Spleen (tissue), 11 donors: ENCODE measurements around the gene VANGL1. TPM values are rescaled to one million over a fixed set of nuclear protein-coding genes. Genes with fewer than 3 reads are reported as not detected.

ENCODE experiments used
- polyA plus RNA-seq, 3 donors: library from polyadenylated mRNA; stranded (reverse); fragments of 200-250 nt; gene quantifications; one replicate each; pipeline ENCODE4 v1.2.1, GENCODE V29; 2013
- small RNA-seq, 4 donors: library from RNA; depleted of rRNA; stranded (forward); fragments of <200 nt; gene quantifications; one replicate each; pipeline ENCODE3, GENCODE V24; 2016
- total RNA-seq, 7 donors: library from RNA; depleted of rRNA in 3 of 7; stranded (reverse); fragments of >200 nt in 3 of 7; fragmentation: NEBNext Ultra II Directional in 4 of 7; extraction: Animal tissue kit (Norgen Biotek cat#: 25700) in 4 of 7; gene quantifications; one replicate each; pipeline versions ENCODE4 v1.1.0 to v1.2.1, GENCODE V29; 2016 to 2021
- donor health status: healthy with polysubstance abuse.
- donor health status: DM: no; HTN: no; CAD: no; lungs with moderate emphysema.
- donor health status: DM: no; HTN: no; CAD: no.
- donor health status: Bipolar disorder and iron deficiency.
- donor health status: healthy.
- donor health status: DM: no; HTN: no; CAD: no.
- donor health status: DM: yes; HTN: yes; CAD: no.

VANGL1 gene
- total and polyA plus RNA-seq, 10 donors: 0.24 to 7.0 (median 4.3) TPM

Small RNA genes within 50 kb of the gene (small RNA-seq; reads per million reads assigned to genes)
- 0 to 0.30 (median 0.09) reads per million in 4 donors for gene RF00406
- gene RN7SL420P: 0 reads per million in 4 donors

Other genes starting within 250 kb of the VANGL1 start
- under 1 TPM; 0.24 to 0.93 (median 0.33) TPM for gene CASQ2, start 126.7 kb downstream of the VANGL1 start, total RNA-seq
- gene CASQ2, start 126.7 kb downstream of the VANGL1 start, polyA plus RNA-seq: under 1 TPM; 0.52 to 0.77 (median 0.67) TPM
- gene NHLH2, start 199.2 kb downstream of the VANGL1 start, total RNA-seq: not detected
- gene NHLH2, start 199.2 kb downstream of the VANGL1 start, polyA plus RNA-seq: not detected